Measurements from ENCODE around the gene TNFRSF14.
A peak's percentile ranks its signal among the peaks of the same experiment; 100 is the strongest.
"Not testable (repeated sequence)": the region's sequence is repeated elsewhere in the genome, so short reads cannot be mapped to it uniquely, and the experiment has no call there.

The TNFRSF14 gene

DNA sequence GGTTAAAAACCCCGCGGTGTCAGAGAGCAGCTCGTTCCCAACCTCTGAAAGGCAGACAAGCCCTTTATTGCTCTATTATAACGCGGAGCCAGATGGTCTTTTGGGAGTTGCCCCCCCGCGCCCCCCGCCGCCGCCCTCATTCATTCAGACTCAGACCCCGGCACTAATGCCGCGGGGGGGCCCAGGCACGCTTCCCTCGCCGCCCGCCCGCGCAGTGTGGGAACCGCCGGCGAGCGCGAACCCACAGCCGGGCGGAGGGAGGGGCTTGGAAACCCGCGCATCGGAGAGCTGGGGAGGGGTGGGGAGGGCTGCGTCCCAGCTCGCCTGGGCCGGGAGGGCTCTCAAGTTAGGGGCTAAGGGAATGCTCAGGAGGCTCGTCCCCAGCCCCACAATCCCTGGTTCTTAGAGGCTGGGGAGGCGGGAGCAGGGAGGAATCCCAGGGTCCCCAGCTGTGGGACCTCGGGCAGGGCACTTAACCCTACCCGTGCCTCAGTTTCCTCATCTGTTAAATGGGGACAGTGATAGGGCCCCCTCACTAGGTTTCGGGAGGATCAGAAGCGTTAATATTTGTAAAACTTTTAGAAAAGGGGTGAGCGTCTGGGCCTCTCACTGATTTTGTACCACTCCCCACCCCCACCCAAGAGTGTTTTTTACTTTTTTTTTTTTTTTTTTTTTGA lies 15.2 kb upstream of the TNFRSF14 start:
- no peak for DNase-seq

DNA sequence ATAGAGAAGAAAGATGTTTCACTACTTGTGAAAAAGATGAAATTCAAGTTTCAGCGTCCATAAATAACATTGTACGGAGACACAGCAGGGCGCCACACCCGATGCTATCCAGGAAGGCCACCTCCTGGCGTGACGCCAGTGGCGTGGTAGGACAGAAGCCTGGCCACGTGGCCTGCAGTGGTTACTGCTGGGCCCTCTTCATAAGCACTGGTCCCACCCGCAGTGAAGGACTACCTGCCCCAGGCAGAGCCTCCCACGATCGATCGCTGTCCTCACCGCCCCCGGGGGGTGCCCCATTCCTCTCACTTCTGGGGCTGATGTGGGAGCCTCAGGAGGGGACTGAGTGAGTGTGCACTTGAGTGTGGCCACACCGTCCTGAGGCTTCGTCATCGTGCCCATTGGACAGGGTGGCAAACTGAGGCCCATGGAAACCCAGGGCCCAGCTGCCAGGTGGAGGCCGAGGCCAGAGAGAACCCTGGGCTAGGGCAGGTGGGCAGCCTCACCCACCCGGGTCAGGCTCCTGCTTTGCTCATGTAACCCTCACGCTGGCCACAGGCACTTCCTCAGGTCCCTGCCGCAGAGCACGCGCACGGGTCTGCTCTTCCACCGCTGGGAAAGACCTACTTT lies 14.4 kb upstream of the TNFRSF14 start:
- no peak for DNase-seq

DNA sequence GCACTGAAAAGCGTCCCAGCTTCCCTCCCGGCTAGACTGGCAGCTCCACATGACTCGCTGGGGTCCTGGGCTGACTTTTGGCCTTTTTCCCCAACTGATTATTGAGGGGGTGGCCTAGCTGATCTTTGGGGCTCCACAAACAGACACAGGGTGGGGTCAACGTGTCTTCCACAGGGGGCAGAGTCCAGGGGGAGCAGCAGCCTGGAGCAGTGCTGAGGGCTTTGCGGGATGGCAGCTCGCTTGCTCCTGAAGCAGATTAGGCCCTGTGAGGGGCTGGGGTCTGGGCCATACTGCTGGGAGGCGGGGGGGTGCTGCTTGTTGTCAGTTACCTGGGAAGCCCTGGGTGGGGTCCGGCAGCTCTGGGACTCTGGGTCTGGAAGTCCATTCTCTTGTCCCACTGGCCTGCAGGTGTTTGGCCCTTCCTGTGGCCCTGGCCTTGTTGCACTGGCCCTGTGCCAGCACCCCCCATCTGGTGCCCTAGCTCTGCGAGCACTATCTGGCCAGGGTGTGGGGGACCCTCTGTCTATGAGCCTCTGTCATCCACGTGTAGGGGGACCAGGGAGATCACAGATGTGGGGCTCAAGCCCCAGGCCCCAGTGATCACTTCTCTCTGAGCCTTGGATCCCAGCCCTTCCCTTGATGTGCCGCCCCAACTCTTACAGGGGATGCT lies 13.8 kb upstream of the TNFRSF14 start:
- no peak for DNase-seq

DNA sequence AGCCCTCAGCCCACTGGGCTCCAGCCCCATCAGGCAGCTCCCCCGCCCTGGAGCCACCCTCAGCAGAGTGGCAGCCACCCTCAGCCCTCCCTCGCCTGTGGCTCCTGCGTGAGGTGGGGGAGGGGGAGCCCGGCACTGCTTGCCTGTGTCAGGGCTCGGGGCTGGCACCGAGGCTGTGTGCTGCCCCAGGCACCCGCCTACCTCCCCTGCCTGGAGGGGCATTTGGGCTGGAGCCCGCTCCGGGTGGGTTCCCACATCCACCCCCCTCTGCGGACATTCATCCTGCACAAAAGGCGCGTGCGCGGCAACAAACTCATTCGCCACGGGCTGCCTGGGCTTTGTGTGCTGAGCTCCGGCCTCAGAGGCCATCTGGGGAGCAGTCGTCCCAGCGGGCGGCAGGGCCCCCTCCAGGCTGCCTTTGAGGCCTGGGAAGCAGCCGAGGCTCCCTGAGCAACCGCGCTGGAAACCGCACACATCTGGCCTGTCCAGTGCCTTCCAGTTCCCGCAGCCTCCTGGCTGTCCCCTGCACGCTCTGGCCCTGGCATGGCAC lies 12.6 kb upstream of the TNFRSF14 start:
- DNase-seq: no peak

DNA sequence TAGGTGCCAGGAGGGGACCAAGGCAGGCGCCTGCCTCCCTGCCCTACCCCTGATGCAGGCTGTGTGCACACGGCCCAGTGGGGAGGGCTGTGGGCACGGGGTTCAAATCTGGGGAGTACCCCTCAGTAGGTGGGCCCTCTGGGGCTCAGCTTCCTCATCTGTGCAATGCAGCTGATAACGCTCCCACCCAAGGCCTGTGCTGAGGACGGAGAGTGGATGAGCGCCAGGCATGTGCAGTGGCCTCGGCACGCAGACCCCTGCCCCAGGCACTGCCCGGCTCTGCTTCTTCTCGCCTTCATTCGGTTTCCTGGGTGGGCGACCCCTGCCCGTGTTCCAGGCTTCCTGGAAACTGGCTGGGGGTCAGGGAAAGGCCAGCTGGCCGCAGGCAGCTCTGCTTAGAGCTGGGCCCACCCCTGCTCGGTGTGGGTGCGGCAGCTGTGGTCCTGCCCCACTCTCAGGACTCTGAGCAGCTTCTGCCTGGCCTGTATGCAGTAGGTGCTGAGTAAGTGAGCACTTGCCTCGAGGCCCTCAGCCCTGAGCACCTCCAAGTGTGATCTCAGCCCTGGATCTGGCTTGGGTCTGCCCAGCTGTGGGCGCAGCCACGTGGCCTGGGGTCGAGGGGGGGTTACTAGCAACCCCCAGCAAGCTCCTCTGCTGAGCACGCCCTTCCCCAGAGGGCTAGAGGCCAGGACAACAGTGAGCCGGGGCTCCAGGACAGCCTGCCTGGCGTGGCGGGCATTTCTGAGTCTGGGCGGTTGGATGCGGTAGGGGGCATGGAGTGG lies 11.9 kb upstream of the TNFRSF14 start:
- no peak for DNase-seq

DNA sequence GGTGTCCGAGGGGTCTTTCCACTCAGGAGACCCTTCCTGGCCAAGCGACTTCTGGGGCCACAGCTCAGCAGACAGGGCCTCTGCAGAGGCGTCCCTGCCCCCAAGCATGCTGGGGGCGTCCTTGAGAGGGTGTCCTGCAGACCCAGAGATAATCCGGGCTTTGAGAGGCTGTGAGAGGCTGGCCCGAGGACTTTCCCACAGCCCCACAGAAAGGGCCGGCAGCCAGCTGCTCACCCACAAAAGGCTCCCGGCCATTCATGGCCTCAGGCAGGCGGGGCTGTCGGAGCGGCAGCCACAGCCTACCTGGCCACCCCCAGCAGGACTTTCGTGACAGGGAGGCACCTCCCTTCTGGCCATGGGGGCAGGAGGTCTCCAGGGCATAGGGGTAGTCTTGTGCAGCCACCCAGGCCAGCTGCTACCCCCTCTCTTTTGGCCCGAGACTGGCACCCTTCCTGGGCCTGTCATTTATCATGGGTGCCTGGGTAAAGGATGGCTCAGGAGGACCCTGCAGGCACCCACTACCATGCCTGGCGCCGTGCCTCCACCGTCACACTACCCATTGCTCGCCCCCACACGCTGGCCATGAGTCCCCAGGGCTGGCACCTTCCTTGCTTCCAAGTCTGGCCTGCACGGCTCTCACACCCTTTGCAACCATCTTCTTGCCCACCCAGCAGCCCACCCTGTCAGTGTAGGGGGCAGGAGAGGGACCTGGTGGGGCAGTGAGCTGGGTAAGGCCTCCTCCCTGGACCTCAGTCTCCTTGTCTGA lies 11.1 kb upstream of the TNFRSF14 start:
- DNase-seq: no peak

DNA sequence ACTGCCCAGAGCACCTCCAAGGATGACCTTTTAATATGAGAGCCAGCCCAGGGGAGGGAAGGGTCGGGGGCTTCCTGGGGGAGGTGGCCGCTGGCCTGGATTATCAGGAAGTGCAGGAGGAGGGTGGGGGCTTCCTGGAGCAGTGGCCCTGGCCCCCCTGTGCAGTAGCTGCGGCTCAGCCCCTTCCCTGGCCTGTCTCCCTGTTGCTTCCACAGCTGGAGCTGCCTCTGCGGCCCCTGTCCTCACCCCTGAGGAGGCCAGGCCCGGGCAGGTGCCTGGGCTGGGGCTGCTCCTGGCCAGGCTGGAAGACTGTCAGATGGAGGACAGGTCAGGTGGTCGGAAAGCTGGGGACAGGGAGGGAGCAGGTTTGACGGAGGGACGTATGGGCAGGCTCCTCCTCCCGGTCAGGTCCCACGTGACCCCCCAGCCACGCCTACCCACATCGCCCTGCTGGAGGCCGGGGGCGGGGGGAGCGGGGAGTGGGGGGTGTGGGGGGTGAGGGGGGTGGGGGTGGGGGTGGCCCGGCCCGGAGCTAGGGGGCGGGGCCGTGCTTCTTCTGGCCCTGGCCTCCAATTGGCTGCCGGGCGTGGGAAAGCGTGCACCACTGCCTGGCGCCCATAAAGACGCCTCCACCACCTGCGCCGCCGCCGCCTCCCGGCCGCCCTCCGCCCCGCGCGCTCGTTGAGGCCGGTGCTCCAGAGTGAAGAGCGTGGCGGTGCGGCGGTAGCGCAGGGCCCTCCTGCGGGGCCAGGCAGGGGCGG lies 10.2 kb upstream of the TNFRSF14 start:
- DNase-seq: peak; percentile 78

DNA sequence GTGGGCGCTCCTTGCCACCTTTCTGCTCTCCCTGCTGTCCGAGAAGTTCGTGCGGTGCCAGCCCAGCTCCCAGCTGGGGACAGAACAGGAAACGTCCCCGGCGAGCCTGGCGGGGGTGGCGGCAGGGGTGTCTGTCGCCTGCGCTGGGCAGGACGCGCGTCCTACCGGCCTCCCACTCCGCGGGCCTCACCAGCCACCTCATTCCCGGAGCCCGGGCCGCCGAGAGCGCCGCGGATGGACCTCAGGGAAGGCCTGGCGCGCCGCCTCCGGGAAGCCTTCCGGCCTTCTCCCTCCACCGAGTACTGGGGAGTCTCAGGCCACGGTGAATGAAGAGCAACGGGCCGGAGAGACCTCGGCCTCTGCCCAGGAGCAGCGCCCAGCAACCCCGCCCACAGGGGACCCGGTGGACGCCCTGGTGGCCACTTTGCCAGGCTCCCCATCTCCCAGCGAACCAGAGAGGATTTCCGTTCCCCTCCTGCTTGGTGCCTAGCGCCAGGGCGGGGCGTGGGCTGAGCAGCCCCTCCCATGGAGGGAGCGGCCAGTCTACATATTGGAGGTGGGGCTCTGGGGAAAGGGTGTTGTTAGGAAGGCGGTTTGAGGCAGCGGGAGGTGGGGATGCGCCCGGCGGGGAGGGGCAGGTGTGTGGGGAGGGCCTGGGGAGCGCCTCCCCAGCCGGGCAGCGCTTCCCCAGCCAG lies 9.5 kb upstream of the TNFRSF14 start:
- DNase-seq: peak; percentile 43

DNA sequence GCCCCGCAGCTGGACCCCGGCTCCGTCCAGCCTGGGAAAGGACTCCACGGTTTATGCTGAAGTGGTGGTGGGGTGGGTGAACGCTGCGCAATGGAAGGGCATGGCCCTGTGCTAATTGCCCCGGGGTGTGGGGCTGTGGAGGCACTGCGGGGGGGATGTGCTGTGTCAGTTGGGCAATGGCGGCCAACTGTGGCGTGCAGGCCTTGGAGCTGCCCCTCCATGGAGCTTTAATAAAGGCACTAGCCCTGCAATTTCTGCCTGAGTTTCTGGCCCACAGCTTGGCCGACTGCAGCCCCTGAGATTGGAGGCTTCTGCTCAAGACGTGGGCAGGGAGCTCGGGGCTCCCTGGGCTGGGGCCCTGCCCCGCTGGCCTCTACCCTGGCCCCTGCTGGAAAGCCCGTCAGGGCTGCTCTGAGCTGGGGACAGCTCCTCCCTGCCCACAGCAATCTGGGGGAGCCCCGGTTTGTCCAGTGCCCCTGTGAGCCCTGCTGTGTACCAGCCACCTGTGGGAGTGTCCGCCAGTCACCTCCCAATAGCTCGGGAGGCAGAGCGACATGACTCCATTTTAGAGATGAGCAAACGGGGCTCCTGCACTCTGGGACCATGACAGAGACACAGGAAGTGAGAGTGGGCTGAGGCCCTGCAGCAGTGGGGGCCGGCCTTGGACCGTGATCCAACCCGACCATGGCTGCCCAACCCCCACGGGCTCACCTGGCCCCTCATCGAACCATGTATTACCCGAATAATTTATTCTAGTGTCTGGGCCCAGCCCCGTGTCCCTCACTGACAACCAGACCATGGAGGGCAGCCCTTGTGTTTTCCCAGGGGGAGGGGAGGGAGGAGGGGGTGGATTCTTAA lies 8.7 kb upstream of the TNFRSF14 start:
- DNase-seq: no peak

DNA sequence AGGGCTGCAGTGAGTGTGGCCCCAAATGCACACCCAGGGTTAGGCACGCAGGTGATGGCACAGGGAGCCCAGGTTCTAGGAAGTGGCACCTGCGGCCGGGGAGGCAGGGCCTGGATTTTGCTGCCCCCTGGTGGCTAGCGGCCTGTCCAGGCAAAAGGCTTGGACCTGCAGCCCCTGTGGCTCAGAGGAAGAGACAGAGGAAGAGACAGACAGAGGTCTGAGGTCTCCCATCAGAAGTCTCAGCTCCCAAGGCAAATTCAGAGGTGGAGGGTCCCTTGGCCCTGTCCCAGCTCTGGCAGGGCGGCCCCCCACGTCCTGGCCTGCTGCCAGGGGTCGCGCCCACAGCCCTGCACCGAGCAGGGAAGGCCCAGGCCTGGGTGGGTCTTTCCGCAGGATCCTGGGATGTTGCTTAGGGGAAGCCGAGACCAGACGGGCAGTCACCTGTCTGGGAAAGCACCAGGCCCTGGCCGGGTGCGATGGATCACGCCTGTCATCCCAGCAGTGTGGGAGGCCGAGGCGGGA lies 8.0 kb upstream of the TNFRSF14 start:
- DNase-seq: peak; percentile 35

DNA sequence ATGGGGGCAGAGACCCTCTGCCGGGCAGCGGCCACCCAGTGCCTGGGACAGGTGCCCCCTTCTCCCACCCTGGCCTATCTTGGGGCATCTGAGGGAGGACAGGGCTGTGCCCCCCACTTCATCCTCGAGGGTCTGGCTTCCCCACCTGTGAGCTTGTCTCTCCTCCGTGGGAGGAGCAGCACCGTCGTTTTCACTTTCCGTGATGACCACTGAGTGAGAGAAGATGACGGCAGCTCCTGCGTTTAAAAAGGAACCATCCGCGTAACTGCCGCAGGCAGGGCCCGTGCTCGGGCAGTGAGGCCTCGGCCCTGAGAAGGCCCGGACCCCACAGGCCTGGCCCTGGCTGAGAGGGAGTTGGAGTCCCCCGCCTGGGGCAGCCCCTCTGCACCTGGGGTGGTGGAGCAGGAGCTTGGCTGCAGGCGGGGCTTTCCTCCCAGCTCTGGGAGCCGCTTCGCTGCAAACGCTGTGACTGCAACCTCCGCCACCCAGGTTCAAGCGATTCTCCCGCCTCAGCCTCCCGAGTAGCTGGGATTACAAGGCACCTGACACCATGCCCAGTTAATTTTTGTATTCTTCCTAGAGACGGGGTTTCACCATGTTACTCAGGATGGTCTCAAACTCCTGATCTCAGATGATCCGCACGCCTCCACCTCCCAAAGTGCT lies 6.7 kb upstream of the TNFRSF14 start:
- not testable (repeated sequence) for DNase-seq

DNA sequence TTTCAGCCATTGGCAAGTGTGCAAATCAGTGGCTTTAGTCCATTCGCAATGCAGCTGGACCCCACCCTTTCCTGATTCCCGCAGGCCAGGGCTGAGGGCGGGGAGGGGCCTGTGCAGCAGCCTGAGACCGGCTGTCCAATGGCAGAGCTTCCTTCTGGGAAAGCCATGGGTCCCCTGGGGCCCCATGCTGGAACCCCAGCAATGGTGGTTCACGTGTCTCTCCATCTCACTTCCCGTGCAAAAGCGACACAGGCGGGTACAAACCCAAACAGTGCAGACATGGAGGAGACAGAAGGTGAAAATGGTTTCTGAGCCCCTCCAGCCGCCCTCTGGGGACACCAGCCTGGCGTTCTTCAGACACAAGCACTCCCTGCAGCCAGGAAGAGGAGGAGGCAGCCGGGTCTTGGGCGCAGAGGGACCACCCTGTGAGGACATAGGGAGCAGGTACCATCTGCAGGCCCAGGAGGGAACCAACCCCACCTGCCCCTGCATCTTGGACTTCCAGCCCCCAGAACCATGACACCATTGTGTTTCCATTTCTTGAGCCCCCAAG lies 5.8 kb upstream of the TNFRSF14 start:
- DNase-seq: not testable (repeated sequence)

DNA sequence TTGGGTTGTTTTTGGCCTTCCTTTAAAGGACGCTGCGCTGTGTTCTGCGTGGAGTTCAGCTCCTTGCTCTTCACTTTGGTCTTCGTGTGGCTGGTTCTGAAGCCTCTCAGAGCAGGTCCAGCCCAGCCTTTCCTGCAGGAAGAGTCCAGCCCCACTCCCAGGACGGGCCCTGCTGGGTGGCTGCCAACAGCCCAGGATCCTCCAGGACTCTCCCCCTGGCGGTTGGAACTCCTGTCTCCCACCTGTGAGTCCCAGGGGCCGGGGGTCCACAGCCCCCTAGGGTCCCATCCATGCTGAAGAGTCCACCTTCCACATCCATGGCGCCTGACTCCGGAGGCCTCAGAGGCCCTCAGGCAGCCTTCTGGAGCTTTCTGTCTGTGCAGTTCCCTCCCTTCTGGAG lies 4.6 kb upstream of the TNFRSF14 start:
- DNase-seq: not testable (repeated sequence)

DNA sequence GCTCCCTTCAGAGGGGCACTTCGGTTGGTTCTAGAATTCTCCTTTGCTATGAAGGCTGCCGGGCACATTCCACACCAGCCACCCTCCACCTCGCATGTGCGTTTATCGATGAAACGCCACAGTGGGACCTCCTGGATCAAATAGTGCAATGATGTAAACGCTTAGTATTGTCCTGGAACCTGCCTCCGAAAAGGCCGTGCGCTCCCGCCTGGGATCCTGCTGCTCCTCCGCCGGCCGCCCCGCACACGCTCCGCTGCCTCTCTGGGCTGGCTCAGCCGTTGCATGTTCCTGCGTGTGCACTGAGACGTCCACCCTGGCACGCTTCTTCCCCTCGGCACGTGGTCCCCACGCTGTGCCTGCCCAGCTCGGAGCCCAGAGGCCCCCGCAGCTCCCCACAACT lies 4.0 kb upstream of the TNFRSF14 start:
- DNase-seq: no peak

DNA sequence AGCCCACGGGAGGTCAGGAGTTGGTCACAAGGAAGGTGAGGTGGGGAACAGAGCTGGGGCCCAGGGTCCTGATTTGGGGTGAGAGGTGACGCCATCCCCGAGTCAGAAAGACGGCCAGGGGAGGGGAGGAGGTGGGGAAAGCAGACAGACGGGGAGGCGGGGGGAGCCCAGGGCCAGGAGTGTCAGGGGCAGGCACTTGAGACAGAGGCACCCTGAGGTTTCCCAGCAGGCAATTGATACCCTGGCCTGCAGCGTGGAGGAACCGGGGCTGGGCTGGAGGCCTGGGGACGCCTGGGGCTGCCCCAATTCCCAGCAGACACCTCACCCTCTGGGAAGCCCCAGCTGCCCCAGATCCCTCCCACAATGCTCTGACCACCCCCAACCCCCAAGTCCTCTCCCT lies 3.1 kb upstream of the TNFRSF14 start:
- not testable (repeated sequence) for DNase-seq

DNA sequence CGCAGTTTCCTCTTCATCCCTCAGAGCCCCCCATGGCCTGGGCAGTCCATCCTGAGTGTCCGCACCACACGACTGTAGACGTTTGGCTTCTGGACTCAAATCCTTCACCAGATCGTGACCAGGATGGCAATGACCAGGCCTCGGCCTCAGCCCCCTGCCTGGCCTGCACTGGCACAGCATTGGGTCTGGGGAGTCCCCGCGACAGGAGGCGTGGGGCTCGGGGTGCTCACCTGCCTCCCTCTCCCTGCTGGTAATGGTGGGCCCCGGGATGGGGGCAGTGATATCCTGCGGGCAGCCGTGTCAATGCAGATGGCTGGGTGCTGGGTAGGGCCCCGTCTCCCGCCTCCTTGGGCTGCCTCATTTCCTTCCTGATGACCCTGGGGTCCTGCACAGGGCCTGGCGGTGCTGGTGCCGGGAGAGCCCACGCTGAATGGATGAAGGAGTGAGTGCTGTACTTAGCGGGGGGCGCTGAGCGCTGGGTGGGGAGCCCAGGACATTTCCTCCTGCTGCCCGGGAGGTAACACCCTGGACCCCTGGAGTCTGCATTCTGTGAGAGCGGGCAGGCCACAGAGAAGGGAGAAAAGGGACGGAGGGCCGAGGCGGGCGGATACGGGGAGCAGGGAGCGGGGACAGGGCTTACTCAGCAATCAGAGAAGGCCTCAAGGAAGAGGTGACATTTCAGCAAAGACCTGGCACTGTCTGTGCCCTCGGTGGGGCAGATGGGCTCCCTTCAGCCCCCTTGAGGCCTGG lies 2.1 kb upstream of the TNFRSF14 start:
- no peak for DNase-seq

DNA sequence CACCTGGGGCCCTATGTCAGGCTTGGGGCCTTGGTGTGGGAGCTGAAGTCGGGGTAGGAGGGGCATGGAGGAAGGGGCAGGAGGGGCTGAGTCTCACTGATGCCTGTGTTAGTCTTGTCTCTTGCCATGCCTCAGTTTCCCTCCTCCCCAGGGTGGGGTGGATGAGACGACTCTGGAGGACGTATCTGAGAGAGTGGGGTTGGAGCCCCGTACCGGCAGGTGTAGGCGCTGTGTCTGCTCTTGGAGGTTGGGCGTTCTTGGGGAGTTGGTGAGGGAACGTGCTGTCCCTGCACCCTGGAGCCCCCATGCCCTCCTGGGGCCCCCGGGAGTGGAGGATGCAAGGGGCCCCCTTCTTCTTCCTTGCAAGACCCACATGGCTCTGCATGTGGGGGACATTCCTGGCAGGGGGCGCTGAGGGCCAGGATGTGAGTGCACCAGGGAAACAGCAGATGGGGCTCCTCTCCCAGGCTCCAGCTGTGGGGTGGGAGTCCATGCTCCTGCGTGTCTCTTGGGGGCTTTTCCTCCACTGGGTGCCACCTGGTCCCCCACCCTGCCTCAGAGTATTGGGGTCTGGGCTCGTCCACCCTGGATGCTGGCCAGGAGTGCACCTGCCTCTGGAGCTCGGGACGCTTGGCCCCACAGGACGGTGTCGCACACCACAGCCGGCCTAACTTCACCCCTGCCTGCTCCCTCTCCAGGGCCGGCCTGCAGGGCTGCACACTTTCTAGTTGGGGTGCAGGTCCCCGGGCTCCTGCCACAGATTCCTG lies 1.4 kb upstream of the TNFRSF14 start:
- no peak for DNase-seq
